ENCODE data around the gene PELI3.
"Not testable (repeated sequence)": the region's sequence is repeated elsewhere in the genome, so short reads cannot be mapped to it uniquely, and the experiment has no call there.

The PELI3 gene

DNA sequence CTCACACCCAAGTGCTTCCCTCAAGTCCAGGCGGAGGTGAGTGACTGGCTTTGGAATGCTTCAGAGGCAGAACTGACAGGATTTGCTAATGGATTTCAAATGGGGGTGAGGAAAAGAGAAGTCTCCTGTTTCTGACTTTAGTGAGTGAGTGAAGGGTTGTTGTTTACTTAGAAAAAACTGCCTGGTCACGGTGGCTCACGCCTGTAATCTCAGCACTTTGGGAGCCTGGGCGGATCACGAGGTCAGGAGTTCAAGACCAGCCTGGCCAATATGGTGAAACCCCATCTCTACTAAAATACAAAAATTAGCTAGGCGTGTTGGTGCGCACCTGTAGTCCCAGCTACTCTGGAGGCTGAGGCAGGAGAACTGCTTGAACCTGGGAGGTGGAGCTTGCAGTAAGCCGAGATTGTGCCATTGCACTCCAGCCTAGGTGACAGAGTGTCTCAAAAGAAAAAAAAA, 34.8 kb upstream of the PELI3 start:
- H3K9me3 Mint-ChIP-seq; H3K27me3 Mint-ChIP-seq; H3K4me1 Mint-ChIP-seq (ENCODE audit: low read depth in 2 of 2); H3K27ac Mint-ChIP-seq; ATAC-seq (replicated peaks); DNase-seq; H3K4me3 Mint-ChIP-seq: not testable (repeated sequence)
- H3K36me3 Mint-ChIP-seq (ENCODE audit: insufficient read depth), result peaks cover 18% of the 10 kb centered on the region

DNA sequence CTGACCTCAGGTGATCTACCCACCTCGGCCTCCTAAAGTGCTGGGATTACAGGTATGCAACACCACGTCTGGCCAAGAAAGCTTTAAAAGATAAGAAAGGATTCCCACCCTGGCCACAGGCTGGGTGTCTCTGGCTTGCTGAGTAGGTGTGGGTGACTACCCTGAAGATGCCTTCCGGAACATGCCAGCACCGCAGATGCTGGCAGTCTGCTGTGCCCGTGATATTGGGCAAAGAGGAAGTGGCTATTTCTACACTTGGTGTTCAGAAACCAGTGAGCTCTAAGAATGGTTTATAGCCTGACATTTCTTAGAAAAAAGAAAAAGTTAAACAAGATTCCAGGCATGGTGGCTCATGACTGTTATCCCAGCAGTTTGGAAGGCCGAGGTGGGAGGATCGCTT, 34.1 kb upstream of the PELI3 start:
- Mint-ChIP-seq H3K4me1 (ENCODE audit: low read depth in 2 of 2) (peaks cover 3 to 6% of the 10 kb centered on the region in 2 donors), H3K4me3 (no peak overlapping the region), H3K9me3 (no peaks in the 10 kb centered on the region), H3K36me3 (ENCODE audit: insufficient read depth) (peaks cover 21% of the 10 kb centered on the region), H3K27ac (no peak overlapping the region), H3K27me3 (no peaks in the 10 kb centered on the region)
- no peak for ATAC-seq (replicated peaks)
- DNase-seq, result no peak

DNA sequence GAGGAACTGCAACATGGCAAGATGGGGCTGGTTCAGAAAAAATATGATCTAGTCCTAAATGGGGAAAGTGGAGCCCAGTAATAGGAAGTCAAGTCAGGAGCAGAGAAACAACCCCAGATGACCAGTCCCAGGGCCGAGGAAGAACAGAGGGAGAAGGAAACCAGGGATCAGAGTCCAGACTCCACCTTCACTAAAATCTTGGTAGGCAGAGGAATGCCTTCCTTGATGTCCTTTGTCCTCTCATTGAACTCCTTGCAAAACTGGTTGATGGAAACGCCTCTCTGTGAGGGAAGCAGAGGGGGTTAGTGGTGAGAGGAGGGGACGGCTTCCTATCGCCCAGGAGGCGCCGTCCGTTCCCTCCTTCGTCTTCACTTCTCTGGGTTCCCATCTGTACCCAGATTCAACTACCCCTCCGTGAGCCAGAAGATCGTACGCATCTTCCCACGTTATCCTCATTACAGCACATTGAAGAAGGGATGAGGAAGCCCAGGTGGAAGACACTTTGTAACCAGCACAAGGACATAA, 28.7 kb upstream of the PELI3 start:
- Mint-ChIP-seq H3K4me3 (peak overlapping the region; percentile 87 to 90), H3K27me3 (peaks cover 2 to 7% of the 10 kb centered on the region in 2 donors), H3K9me3 (peaks cover 0 to under 1% of the 10 kb centered on the region in 2 donors), H3K27ac (peak overlapping the region; percentile 96 to 97), H3K36me3 (ENCODE audit: insufficient read depth) (peaks cover 21% of the 10 kb centered on the region), H3K4me1 (ENCODE audit: low read depth in 2 of 2) (peaks cover 8 to 11% of the 10 kb centered on the region in 2 donors)
- ATAC-seq (replicated peaks), result no peak
- no peak for DNase-seq

DNA sequence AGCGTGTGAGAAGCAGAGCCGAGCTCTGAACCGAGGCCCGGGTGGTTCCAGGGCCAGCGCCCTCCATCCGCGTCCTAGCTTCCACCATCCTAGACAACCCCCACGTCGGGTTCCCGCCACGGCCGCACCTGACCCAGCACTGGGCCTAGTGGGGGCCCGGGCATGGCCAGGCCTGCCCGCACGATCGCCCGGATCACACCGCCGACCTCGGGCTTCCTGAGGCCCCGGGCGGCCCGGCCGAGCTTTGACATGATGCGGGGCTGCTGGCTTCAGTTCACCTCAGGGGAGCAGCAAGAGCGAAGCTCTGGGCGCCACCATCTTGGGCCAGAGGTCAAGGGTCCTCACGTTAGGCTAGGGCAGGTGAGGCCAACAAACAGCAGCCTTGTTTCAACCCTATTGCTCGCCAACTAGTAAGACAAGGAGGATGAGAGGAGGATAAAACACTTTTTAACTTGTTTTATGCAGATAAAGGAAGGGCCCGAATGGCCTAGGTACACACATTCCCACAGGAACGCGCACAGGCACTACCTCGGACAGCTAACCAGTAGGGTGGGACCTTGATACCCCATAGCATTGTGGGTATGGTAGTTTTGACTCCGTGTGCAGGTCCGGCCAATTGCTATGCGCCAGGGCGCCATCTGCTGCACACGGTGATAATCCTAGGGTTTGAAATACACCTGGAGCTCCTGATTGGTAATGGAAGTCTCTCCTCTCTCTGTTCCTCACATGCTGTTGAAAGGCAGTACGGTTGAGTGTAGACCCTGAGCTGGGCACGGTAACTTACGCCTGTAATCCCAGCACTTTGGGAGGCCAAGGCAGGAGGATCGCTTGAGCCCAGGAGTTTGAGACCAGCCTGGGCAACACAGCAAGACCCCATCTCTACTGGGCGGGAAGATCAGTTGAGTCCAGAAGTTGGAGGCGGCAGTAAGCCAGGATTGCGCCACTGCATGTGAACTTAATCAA, 27.9 kb upstream of the PELI3 start, which contains the start of gene MRPL11:
Gene MRPL11, minus strand, starts transcription at position 345 of the 963 bp plus-strand sequence. Its CDS starts 94 bp downstream, at position 251.
- H3K27me3 Mint-ChIP-seq, result peaks cover 6 to 15% of the 10 kb centered on the region in 2 donors
- H3K36me3 Mint-ChIP-seq (ENCODE audit: insufficient read depth), result peaks cover 20% of the 10 kb centered on the region
- ATAC-seq (replicated peaks), result peak; percentile 96
- peak within 1 kb of the TSS; percentile 87 to 90 for H3K4me3 Mint-ChIP-seq
- H3K9me3 Mint-ChIP-seq, result peaks cover 0 to 8% of the 10 kb centered on the region in 2 donors
- H3K4me1 Mint-ChIP-seq (ENCODE audit: low read depth in 2 of 2), result peaks cover 8 to 11% of the 10 kb centered on the region in 2 donors
- peak within 1 kb of the TSS; percentile 96 to 97 for H3K27ac Mint-ChIP-seq
- peak; percentile 85 to 93 (median 88) for DNase-seq

DNA sequence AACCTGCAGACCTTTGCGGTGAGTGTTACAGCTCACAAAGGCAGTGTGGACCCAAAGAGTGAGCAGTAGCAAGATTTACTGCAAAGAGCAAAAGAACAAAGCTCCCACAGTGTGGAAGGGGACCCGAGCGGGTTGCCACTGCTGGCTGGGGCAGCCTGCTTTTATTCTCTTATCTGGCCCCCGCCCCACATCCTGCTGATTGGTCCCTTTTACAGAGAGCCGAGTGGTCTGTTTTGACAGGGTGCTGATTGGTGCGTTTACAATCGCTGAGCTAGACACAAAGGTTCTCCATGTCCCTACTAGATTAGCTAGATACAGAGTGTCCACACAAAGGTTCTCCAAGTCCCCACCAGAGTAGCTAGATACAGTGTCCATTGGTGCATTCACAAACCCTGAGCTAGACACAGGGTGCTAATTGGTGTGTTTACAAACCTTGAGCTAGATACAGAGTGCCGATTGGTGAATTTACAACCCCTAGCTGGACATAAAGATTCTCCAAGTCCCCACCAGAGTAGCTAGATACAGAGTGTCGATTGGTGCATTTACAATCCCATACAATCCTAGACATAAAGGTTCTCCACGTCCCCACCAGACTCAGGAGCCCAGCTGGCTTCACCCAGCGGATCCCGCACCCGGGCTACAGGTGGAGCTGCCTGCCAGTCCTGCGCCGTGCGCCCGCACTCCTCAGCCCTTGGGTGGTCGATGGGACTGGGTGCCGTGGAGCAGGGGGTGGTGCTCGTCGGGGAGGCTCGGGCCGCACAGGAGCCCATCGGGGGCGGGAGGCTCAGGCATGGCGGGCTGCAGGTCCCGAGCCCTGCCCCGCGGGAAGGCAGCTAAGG, 26.4 kb upstream of the PELI3 start:
- not testable (repeated sequence) for H3K27ac Mint-ChIP-seq; H3K4me3 Mint-ChIP-seq; ATAC-seq (replicated peaks); DNase-seq; H3K36me3 Mint-ChIP-seq (ENCODE audit: insufficient read depth)
- Mint-ChIP-seq H3K27me3 (peaks cover 6 to 20% of the 10 kb centered on the region in 2 donors), H3K4me1 (ENCODE audit: low read depth in 2 of 2) (peaks cover 8 to 11% of the 10 kb centered on the region in 2 donors), H3K9me3 (peaks cover 0 to 11% of the 10 kb centered on the region in 2 donors)

DNA sequence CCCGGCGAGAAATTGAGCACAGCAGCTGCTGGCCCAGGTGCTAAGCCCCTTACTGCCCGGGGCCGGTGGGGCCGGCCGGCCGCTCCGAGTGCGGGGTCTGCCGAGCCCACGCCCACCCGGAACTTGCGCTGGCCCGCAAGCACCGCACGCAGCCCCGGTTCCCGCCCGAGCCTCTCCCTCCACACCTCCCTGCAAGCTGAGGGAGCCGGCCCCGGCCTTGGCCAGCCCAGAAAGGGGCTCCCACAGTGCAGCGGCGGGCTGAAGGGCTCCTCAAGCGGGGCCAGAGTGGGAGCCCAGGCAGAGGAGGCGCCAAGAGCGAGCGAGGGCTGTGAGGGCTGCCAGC, 25.8 kb upstream of the PELI3 start:
- H3K27me3 Mint-ChIP-seq, result peaks cover 6 to 20% of the 10 kb centered on the region in 2 donors
- H3K36me3 Mint-ChIP-seq (ENCODE audit: insufficient read depth); H3K27ac Mint-ChIP-seq; H3K4me3 Mint-ChIP-seq; ATAC-seq (replicated peaks); DNase-seq: not testable (repeated sequence)
- peaks cover 0 to 11% of the 10 kb centered on the region in 2 donors for H3K9me3 Mint-ChIP-seq
- H3K4me1 Mint-ChIP-seq (ENCODE audit: low read depth in 2 of 2), result peaks cover 8 to 11% of the 10 kb centered on the region in 2 donors

DNA sequence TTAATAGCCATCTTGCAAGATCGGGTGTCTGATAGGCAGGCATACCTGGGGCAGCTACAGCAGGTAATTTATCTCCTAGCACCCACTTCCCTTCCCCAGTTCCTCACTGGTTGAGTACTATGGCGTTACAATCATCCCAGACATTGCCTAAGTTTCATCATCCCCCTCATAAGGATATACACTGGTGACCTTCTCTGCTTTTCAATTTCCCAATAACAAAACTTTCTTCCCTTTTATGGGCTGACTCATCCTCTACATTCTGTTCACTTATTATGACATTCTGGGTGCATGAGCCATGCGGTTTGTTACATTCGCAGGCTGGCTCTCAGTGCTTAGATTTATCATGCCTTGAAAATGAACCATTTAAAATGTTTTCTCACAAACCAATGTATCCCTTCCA, 23.1 kb upstream of the PELI3 start:
- H3K27ac Mint-ChIP-seq, result no peak overlapping the region
- ATAC-seq (replicated peaks) (no peak), DNase-seq (no peak)
- H3K9me3 Mint-ChIP-seq, result peaks cover 0 to 11% of the 10 kb centered on the region in 2 donors
- H3K4me3 Mint-ChIP-seq, result no peak overlapping the region
- no peaks in the 10 kb centered on the region for H3K36me3 Mint-ChIP-seq (ENCODE audit: insufficient read depth)
- H3K27me3 Mint-ChIP-seq, result peaks cover 11 to 25% of the 10 kb centered on the region in 2 donors
- peaks cover 0 to 4% of the 10 kb centered on the region in 2 donors for H3K4me1 Mint-ChIP-seq (ENCODE audit: low read depth in 2 of 2)

DNA sequence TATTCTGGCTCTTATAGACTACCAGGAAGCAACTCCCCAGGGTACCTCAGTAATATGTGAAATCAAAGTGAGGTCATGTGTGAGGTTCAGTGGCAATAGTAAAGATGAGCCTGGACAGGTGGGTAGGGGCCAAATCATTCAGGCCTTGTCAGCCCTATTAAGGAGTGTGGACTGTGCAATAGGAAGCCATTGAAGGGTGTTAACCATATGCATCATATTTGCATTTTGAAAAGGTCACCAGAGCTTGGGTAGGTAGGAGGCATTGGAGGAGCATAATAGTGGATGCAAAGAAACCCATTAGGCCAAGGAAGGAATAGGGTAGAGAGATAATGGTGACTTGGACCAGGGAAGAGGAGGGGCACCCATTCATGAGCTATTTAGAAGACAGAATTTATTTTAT, 19.7 kb upstream of the PELI3 start:
- ATAC-seq (replicated peaks) (no peak), DNase-seq (no peak)
- Mint-ChIP-seq H3K27me3 (peaks cover 26 to 52% of the 10 kb centered on the region in 2 donors), H3K4me3 (no peak overlapping the region), H3K9me3 (peaks cover 0 to 11% of the 10 kb centered on the region in 2 donors), H3K4me1 (ENCODE audit: low read depth in 2 of 2) (no peaks in the 10 kb centered on the region), H3K36me3 (ENCODE audit: insufficient read depth) (no peaks in the 10 kb centered on the region), H3K27ac (no peak overlapping the region)

DNA sequence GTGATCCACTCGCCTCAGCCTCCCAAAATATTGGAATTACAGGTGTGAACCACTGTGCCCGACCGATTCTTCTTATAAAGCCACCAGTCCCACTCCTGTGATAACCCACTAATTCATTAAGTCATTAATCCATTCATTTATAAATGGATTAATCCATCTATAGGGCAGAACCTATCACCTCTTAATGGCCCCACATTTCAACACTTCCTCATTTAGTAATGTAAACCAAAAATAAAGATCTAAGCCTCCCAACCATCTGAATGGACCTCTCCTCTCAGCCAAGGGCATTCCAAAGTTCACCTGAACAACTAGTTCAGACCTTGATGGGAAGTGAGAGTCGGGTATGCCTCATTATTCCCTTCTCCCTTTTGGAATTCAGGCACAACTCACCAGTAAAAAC, 18.2 kb upstream of the PELI3 start:
- Mint-ChIP-seq H3K36me3 (ENCODE audit: insufficient read depth) (no peaks in the 10 kb centered on the region), H3K27me3 (peaks cover 25 to 46% of the 10 kb centered on the region in 2 donors), H3K4me1 (ENCODE audit: low read depth in 2 of 2) (no peaks in the 10 kb centered on the region), H3K4me3 (no peak overlapping the region), H3K9me3 (peaks cover 0 to 6% of the 10 kb centered on the region in 2 donors), H3K27ac (no peak overlapping the region)
- no peak for ATAC-seq (replicated peaks)
- no peak for DNase-seq

DNA sequence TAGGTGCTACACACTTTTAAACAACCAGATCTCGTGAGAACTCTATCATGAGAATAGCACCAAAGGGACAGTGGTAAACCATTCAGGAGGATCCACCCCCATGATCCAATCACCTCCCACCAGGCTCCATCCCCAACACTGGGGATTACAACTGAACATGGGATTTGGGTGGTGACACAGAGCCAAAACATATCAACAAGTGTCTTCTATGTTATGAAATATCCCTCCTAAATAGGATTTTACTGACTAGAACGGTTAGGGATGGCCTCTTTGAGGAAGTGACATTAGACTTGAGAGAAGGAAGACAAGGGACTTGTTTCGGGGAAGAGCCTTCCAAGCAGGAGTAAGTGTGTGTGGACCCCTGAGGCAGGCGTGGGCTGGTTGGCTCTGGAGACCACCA, 16.1 kb upstream of the PELI3 start:
- H3K4me1 Mint-ChIP-seq (ENCODE audit: low read depth in 2 of 2), result peaks cover 9 to 15% of the 10 kb centered on the region in 2 donors
- no peak for ATAC-seq (replicated peaks)
- no peaks in the 10 kb centered on the region for H3K36me3 Mint-ChIP-seq (ENCODE audit: insufficient read depth)
- no peaks in the 10 kb centered on the region for H3K9me3 Mint-ChIP-seq
- H3K4me3 Mint-ChIP-seq, result no peak overlapping the region
- peaks cover 25 to 44% of the 10 kb centered on the region in 2 donors for H3K27me3 Mint-ChIP-seq
- H3K27ac Mint-ChIP-seq, result no peak overlapping the region
- no peak for DNase-seq

DNA sequence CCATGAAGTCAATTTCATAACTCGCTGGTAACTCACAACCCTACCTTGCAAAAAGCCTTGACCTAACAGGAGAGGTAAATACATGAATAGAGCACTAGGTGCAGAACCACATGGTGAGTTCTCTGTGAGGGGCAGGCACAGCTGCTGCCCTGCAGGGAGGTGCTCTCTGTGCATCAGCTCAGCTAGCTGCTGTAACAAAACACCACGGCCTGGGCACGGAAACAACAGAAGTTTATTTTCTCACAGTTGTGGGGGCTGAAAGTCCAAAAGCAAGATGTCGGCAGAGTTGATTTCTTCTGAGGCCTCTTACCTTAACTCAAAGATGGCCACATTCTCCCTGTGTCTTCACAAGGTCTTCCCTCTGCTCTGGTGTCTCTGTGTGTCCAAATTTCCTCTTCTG, 15.0 kb upstream of the PELI3 start:
- Mint-ChIP-seq H3K4me1 (ENCODE audit: low read depth in 2 of 2) (peaks cover 9 to 15% of the 10 kb centered on the region in 2 donors), H3K27ac (no peak overlapping the region), H3K4me3 (no peak overlapping the region), H3K9me3 (no peaks in the 10 kb centered on the region), H3K36me3 (ENCODE audit: insufficient read depth) (no peaks in the 10 kb centered on the region), H3K27me3 (peaks cover 25 to 44% of the 10 kb centered on the region in 2 donors)
- DNase-seq (no peak), ATAC-seq (replicated peaks) (no peak)

DNA sequence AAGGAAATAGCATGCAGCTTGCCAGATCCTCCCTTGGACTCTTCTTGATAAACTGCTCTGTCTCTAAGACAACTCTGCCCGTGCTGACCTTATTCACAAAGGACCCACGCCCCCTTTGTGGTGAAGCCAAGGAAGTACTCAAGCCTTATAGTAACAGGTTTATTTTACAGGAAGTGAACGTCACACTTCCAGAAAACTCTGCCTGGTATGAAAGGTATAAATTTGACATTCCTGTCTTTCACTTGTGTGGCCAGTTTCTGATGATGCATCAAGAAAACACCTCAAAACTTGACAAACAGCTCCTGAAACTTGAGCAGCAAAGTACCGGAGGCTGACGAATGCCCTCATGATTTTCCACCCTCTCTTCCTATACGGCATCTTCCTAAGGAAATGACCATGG, 12.5 kb upstream of the PELI3 start:
- no peak overlapping the region for H3K27ac Mint-ChIP-seq
- DNase-seq (no peak), ATAC-seq (replicated peaks) (no peak)
- peaks cover 15 to 33% of the 10 kb centered on the region in 2 donors for H3K27me3 Mint-ChIP-seq
- H3K4me1 Mint-ChIP-seq (ENCODE audit: low read depth in 2 of 2), result peaks cover 9 to 15% of the 10 kb centered on the region in 2 donors
- H3K36me3 Mint-ChIP-seq (ENCODE audit: insufficient read depth), result no peaks in the 10 kb centered on the region
- H3K4me3 Mint-ChIP-seq, result no peak overlapping the region
- no peaks in the 10 kb centered on the region for H3K9me3 Mint-ChIP-seq

DNA sequence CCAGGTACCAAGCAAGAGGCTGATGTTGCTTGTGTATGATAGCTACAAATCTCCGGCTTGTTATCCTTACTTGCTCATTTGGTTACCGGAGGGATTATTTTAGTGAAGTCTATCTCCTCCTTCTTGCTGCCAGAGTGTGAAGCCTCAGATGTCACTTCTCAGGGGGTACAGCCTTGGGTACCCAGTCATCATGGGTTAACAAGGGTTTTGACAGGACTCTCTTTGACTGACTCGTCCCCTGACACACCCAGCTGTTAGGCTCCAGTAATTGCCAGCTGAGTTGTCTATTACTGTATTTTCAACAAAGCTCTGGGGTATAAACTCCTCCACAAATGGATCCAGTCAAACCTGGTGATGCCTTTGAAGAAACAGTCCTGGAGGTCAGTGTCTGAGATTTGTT, 11.9 kb upstream of the PELI3 start:
- peaks cover 9 to 15% of the 10 kb centered on the region in 2 donors for H3K4me1 Mint-ChIP-seq (ENCODE audit: low read depth in 2 of 2)
- DNase-seq (no peak), ATAC-seq (replicated peaks) (no peak)
- H3K27ac Mint-ChIP-seq, result no peak overlapping the region
- H3K9me3 Mint-ChIP-seq, result no peaks in the 10 kb centered on the region
- H3K27me3 Mint-ChIP-seq, result peaks cover 15 to 27% of the 10 kb centered on the region in 2 donors
- H3K4me3 Mint-ChIP-seq, result no peak overlapping the region
- no peaks in the 10 kb centered on the region for H3K36me3 Mint-ChIP-seq (ENCODE audit: insufficient read depth)
